ENCODE data around the gene DYNC1H1.

Gene DYNC1H1

GRCh38 chr14:101945171-101945570 lies 19.2 kb upstream of the DYNC1H1 start:
- no peak for DNase-seq

- peak in 1 of 2 experiments; percentile 13 for DNase-seq
Measured at GRCh38 chr14:101947577-101947903, 16.8 kb upstream of the DYNC1H1 start.

GRCh38 chr14:101947904-101948665 lies 16.3 kb upstream of the DYNC1H1 start:
- peak; percentile 99 to 100 for DNase-seq

- DNase-seq, result no peak
Measured at GRCh38 chr14:101948666-101949216, 15.6 kb upstream of the DYNC1H1 start.

GRCh38 chr14:101950100-101950499 lies 14.3 kb upstream of the DYNC1H1 start:
- DNase-seq, result no peak

- no peak for DNase-seq
Measured at GRCh38 chr14:101950516-101951215, 13.7 kb upstream of the DYNC1H1 start.

- no peak for DNase-seq
Measured at GRCh38 chr14:101953151-101953550, 11.2 kb upstream of the DYNC1H1 start.

GRCh38 chr14:101954501-101954900 lies 9.9 kb upstream of the DYNC1H1 start:
- no peak for DNase-seq

- no peak for DNase-seq
Measured at GRCh38 chr14:101955695-101956161, 8.6 kb upstream of the DYNC1H1 start.

- no peak for DNase-seq
Measured at GRCh38 chr14:101956179-101956885, 8.0 kb upstream of the DYNC1H1 start.

- DNase-seq, result no peak
Measured at GRCh38 chr14:101957406-101958234, 6.8 kb upstream of the DYNC1H1 start.

GRCh38 chr14:101958418-101959180 lies 5.8 kb upstream of the DYNC1H1 start:
- no peak for DNase-seq

- no peak for DNase-seq
Measured at GRCh38 chr14:101959277-101959676, 5.1 kb upstream of the DYNC1H1 start.

- DNase-seq, result peak in 1 of 2 experiments; percentile 12
Measured at GRCh38 chr14:101960225-101960624, 4.1 kb upstream of the DYNC1H1 start.

- DNase-seq, result peak; percentile 66 to 69
Measured at GRCh38 chr14:101961011-101961721, 3.2 kb upstream of the DYNC1H1 start.

GRCh38 chr14:101961746-101962502 lies 2.4 kb upstream of the DYNC1H1 start:
- DNase-seq, result no peak

GRCh38 chr14:101962503-101962874 lies 1.9 kb upstream of the DYNC1H1 start:
- DNase-seq, result no peak

- DNase-seq, result no peak
Measured at GRCh38 chr14:101963052-101963451, 1.3 kb upstream of the DYNC1H1 start.

- no peak for DNase-seq
Measured at GRCh38 chr14:101963656-101964296, 597 bp upstream of the DYNC1H1 start.

- peak; percentile 37 to 48 for DNase-seq
Measured at GRCh38 chr14:101965181-101965544, 790 bp downstream of the DYNC1H1 start.

Measured in stimulated activated CD4-positive, alpha-beta T cell treated with anti-CD3 and anti-CD28 coated beads, Interleukin-4, amount 100 ng/mL, for 4 hours (primary cell).